HepG2 (cell line): ENCODE measurements around the gene RGS5.

Experiments used
- EP300 ChIP-seq, 3 experiments: sonication (generic) in 1 of 3; formaldehyde crosslinking in 1 of 3; IDR thresholded peaks; 2 replicates each; pipeline versions ENCODE4 v1.5.1 to v1.6.1; 2011 to 2020; ENCODE audit warnings: low read depth in 2 of 3, low read length in 2 of 3, borderline replicate concordance in 1 of 3, improper control_type of control experiment in 1 of 3, mild to moderate bottlenecking in 1 of 3, missing genetic modification reagents in 1 of 3, moderate library complexity in 1 of 3
- EZH2 ChIP-seq: conservative IDR thresholded peaks from 2 replicates; pipeline ENCODE4 v1.6.1; 2012; ENCODE audit warnings: mild to moderate bottlenecking, low read depth, low read length, moderate library complexity
- ZBTB33 ChIP-seq: sonication (generic); formaldehyde crosslinking; IDR thresholded peaks from 2 replicates; pipeline ENCODE4 v1.4.0; 2020; ENCODE audit warnings: missing genetic modification reagents
- ZNF234 ChIP-seq: sonication (generic); formaldehyde crosslinking; conservative IDR thresholded peaks from 2 replicates; pipeline ENCODE4 v1.5.1; 2020; ENCODE audit warnings: mild to moderate bottlenecking, missing genetic modification reagents

DNA sequence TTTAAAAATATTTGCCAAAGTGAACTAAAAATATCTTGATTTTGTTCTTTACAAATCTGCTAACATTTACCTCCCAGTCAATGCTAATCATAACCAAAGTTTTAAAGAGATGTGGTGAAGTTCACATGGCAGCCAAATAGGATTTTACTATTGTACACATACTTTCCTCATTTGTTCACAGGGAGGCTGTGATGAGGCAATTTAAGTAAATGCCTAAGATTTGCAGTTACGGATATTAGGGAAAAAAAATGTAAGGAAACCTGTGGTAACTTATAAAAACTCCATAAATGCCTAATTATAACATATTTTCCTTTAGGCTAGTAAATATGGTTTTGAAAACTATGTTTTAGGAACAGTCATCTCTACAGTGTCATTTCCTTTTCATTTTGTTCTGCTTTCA, 32.4 kb downstream of the RGS5 start:
- TF ChIP-seq EP300 (IDR thresholded peaks at IDR 0.05; ENCODE audit: low read depth in 2 of 2, low read length in 2 of 2): no peak
- TF ChIP-seq EP300 (CRISPR knock-in tag; IDR thresholded peaks at IDR 0.05; ENCODE audit: borderline replicate concordance): no peak
- TF ChIP-seq ZBTB33 (CRISPR knock-in tag): no peak
- TF ChIP-seq EZH2: no peak
- no peak for TF ChIP-seq ZNF234 (CRISPR knock-in tag)
